Stimulated activated CD8-positive, alpha-beta memory T cell treated with anti-CD3 and anti-CD28 coated beads, Interleukin-15, amount 100 ng/mL, for 4 hours (primary cell): ENCODE data around the gene ANXA8.
"Not testable (repeated sequence)": the region's sequence is repeated elsewhere in the genome, so short reads cannot be mapped to it uniquely, and the experiment has no call there.

Experiments used
- DNase-seq, 2 donors: peaks; one replicate each; pipeline ENCODE4 v3.0.0-alpha.2; 2020; ENCODE audit warnings: low read depth in 2 of 2

ANXA8 gene

DNA sequence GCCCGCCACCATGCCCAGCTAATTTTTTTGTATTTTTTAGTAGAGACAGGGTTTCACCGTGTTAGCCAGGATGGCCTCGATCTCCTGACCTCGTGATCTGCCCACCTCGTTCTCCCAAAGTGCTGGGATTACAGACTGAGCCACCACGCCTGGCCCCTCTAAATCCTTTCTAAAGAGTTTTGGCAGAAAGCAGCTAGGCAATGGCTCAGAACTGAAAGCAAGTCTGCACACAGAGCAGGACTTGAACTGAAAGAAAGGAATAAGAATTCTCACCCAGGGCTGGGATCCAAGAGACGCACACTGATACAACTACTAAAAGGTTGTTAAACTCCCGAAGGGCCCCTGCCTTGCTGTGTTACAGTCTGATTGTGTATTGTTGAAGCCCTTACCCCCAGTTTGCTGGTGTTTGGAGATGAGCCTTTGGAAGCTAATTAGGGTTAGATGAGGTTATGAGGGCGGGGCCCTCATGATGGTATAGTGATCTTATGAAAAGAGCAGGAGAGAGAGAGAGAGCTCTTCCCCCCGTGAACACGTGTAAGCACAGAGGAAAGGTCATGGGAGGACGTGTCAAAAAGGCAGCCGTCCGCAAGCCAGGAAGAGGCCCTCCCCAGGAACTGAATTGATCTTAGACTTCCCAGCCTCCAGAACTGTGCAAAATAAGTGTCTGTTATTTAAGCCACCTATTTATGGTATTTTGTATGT lies 18.5 kb downstream of the ANXA8 start:
- DNase-seq, result not testable (repeated sequence)

DNA sequence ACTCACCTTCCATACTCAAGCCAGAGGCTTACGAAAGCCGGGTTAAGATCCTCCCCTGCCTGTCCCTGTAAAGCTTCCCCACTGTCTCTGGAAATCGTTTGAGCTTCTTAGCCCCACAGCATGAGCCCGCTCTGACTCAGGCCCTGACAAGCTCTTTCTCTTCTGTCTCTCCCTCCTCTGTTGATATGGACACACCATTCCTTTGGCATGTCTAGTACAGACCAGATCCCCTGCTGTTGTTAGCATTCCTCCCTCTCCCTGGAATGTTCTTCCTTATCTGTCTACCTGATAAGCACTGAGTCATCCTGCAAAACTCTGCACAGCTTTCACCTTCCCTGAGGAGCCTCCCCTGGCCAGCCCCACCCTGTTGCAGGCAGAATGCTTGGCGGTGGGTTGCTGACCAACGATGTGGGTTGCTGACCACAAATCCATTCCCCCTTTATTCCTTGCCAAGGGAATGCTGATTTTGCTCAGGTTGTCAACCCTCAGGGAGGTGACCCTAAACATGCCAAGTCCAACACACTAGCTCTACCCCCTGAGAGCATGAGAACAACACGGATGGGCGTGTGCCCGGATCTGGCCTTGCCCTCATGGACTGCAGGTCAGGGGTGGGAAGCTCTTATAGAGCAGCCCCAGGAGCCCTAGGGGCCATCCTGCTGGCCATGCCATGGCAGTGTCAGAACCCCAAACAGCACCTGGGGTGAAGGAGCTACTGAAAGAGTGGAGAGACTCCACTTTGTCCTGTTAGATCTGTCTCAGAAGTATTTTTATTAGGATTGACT lies 21.1 kb downstream of the ANXA8 start:
- not testable (repeated sequence) for DNase-seq

DNA sequence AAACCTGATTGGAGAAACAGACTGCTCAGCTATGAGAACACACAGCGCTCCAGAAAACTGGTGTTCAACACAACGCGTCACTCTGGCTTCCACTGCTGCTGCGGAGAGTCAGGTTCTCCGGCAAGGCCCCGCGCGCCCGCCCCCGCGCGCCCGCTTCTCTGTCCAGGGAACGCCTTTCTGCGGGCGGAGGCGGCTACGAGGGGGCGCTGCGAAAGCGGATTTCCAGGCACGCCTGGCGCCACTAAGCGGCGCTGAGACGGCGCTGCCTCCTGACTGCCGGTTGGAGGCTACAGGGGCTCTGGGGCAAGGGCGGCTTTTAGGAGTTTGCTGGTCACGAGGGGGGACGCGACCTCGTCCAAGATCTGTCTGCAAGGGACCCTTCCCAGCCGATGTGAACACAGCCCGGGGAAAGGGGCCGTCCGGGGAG lies 22.6 kb downstream of the ANXA8 start:
- DNase-seq, result not testable (repeated sequence)

- DNase-seq, result no peak
These were observed 25.3 kb downstream of the ANXA8 start for GRCh38 chr10:47458466-47459154.

- no peak for DNase-seq
These were observed 26.1 kb downstream of the ANXA8 start for GRCh38 chr10:47457826-47458225.

DNA sequence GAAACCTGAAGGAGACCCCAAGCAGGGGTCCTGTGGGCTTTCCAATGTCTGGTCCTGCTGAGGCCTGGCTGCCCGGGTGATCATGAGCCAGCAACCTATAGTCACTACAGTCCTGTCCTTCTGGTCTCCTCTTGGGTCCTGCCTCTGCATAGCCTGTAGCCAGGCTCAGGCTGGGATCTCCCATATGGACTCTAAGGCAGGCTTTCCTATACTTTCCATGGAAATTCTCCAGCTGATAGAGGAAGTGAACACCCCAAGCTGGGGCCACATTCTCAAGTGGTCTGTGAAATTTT lies 26.4 kb downstream of the ANXA8 start:
- no peak for DNase-seq

- DNase-seq, result no peak
These were observed 27.0 kb downstream of the ANXA8 start for GRCh38 chr10:47456794-47457527.

DNA sequence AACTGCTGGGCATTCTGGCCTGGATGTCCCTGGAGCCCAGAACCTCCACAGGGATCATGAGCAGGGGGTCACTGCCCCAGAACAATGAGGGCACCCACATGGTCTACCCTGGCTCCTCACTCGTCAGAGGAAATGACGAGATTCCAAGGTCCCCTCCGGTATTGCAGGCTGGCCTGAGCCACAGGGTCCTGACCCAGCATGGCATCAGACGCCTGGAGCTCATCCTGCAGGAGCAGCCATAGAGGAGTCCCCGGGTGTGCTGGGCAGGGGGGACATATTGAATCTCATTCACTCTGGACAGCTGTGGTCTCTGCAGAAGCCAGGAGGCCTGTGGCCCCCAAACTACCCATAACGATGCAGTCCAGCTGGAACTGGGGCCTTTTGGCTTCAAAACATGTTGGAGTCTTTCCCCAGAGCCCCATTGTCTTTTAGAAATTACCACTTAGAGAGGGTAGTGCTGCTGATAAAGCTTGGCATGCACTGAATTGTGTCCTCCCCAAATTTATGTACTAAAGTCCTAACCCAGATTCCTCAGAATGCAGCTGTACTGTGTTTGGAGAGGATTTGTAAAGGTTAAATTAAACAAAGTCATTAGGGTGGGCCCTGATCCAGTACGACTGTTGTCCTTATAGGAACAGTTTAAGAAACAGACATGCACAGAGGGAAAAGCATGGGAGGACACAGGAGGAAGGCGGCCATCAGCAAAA lies 27.7 kb downstream of the ANXA8 start:
- DNase-seq, result no peak

GRCh38 chr10:47455350-47456078 lies 28.4 kb downstream of the ANXA8 start:
- not testable (repeated sequence) for DNase-seq

DNA sequence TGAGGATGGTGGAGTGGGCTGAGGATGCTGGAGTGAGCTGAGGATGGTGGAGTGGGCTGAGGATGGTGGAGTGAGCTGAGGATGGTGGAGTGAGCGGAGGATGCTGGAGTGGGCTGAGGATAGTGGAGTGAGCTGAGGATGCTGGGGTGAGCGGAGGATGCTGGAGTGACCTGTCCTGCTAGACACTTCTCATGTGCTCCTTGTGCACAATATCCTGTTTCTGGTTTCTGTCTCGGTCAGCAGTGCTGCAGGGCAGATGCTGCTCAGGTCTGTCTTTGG lies 29.2 kb downstream of the ANXA8 start:
- no peak for DNase-seq

GRCh38 chr10:47454008-47454779 lies 29.7 kb downstream of the ANXA8 start:
- no peak for DNase-seq

DNA sequence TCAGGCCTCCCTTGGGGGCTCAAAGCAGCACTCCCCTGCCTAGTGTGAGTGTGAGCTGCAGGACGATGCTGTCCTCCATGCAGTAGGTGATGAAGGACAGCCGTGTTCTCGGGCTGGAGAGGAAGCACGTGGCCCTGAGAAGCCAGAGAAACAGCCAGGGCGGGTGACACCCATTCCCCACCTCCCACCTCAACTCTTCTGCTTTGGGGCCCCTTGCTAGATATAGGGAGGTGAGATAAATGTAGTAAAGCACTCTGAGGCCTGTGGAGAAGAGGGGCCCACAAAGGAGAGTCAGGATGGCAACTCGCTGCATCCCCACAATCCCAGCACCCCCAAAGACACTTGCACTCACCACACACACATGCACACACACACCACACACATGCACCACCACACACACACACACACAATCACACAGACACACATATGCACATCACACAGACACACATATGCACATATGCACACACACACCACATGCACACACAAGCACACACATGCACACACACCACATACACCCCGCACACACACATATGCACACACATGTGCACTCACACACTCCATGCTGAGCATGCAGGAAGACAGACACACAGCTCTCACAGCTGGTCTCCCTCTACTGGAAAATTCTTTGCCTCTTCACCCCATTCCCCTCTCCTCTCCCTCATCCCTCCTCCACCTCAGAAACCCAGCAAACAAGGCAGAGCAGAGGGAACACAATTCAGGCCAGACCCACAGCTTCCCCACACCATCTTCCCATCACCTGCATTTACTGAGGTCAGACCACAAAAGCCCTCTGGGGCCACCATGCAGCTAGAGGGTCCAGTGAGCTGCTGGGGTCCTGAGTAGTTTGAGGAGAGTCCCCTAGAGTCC lies 30.5 kb downstream of the ANXA8 start:
- no peak for DNase-seq

- no peak for DNase-seq
These were observed 31.3 kb downstream of the ANXA8 start for GRCh38 chr10:47452495-47453140.

- DNase-seq, result no peak
These were observed 31.9 kb downstream of the ANXA8 start for GRCh38 chr10:47451998-47452494.

GRCh38 chr10:47451273-47451997 lies 32.5 kb downstream of the ANXA8 start:
- DNase-seq, result no peak

GRCh38 chr10:47450442-47450841 lies 33.5 kb downstream of the ANXA8 start:
- DNase-seq, result no peak

- no peak for DNase-seq
These were observed 33.9 kb downstream of the ANXA8 start for GRCh38 chr10:47449979-47450378.
